Spleen (tissue), 11 donors: ENCODE measurements around the gene CACNA2D2. TPM values are rescaled to one million over a fixed set of nuclear protein-coding genes. Genes with fewer than 3 reads are reported as not detected.

Source experiments
- DNase-seq: peaks from one replicate; pipeline ENCODE4 v3.0.0-alpha.2; 2020
- H3K27ac ChIP-seq, 8 donors: fragments of 200-600 bp; sonication (generic) in 7 of 8; 1 replicate in 4 of 8; 2 replicates in 4 of 8; pipeline versions ENCODE4 v1.5.0 to v1.8.0; 2016 to 2021; ENCODE audit warnings: inconsistent platforms in 4 of 8, mild to moderate bottlenecking in 4 of 8, moderate library complexity in 1 of 8
- H3K27me3 ChIP-seq, 7 donors: fragments of 200-600 bp; sonication (generic) in 6 of 7; replicated peaks in 1 of 7; 1 replicate in 4 of 7; 2 replicates in 3 of 7; pipeline versions ENCODE4 v1.5.0 to v1.8.0; 2016 to 2021; ENCODE audit warnings: inconsistent platforms in 3 of 7, mild to moderate bottlenecking in 1 of 7
- H3K36me3 ChIP-seq, 6 donors: fragments of 200-600 bp; sonication (generic) in 5 of 6; 1 replicate in 4 of 6; 2 replicates in 2 of 6; pipeline versions ENCODE4 v1.5.0 to v1.8.0; 2016 to 2021; ENCODE audit warnings: inconsistent platforms in 2 of 6
- H3K4me1 ChIP-seq, 6 donors: fragments of 200-600 bp; sonication (generic) in 5 of 6; 1 replicate in 3 of 6; 2 replicates in 3 of 6; pipeline versions ENCODE4 v1.5.0 to v1.8.0; 2016 to 2021; ENCODE audit warnings: inconsistent platforms in 3 of 6
- H3K4me3 ChIP-seq, 8 donors: fragments of 200-600 bp; sonication (generic) in 7 of 8; 1 replicate in 4 of 8; 2 replicates in 4 of 8; pipeline versions ENCODE4 v1.5.0 to v1.8.0; 2016 to 2021; ENCODE audit warnings: inconsistent platforms in 4 of 8, mild to moderate bottlenecking in 4 of 8, moderate library complexity in 2 of 8
- H3K9me3 ChIP-seq, 8 donors: fragments of 200-600 bp; sonication (generic) in 7 of 8; 1 replicate in 4 of 8; 2 replicates in 4 of 8; pipeline versions ENCODE4 v1.5.0 to v1.8.0; 2016 to 2021; ENCODE audit warnings: inconsistent platforms in 4 of 8
- POLR2A ChIP-seq, 3 donors: fragments of 450-650 bp; IDR thresholded peaks; one replicate each; pipeline ENCODE4 v1.5.1; 2017; ENCODE audit warnings: antibody characterized with exemption in 3 of 3, mild to moderate bottlenecking in 1 of 3
- POLR2AphosphoS5 ChIP-seq, 3 donors: sonication (generic); formaldehyde crosslinking; IDR thresholded peaks; one replicate each; pipeline ENCODE4 v1.5.1; 2017; ENCODE audit warnings: antibody characterized with exemption in 3 of 3
- WGBS, 5 donors: extraction: QIAGEN DNeasy Blood & Tissue Kit in 3 of 5; methylation state at CpG; one replicate each; pipeline versions ENCODE4 v1.1.5 to v1.1.7; 2013 to 2018; 5-methylcytosine and 5-hydroxymethylcytosine counted together
- intact Hi-C: fragments of 100-400 bp; cut with DNase I; formaldehyde crosslinking; loops from one replicate; pipeline ENCODE4 v1.15.0; 2023; ENCODE audit warnings: low total_unique reads
- polyA plus RNA-seq, 3 donors: library from polyadenylated mRNA; stranded (reverse); fragments of 200-250 nt; gene quantifications; one replicate each; pipeline ENCODE4 v1.2.1, GENCODE V29; 2013
- total RNA-seq, 7 donors: library from RNA; depleted of rRNA in 3 of 7; stranded (reverse); fragments of >200 nt in 3 of 7; fragmentation: NEBNext Ultra II Directional in 4 of 7; extraction: Animal tissue kit (Norgen Biotek cat#: 25700) in 4 of 7; gene quantifications; one replicate each; pipeline versions ENCODE4 v1.1.0 to v1.2.1, GENCODE V29; 2016 to 2021
- TF ChIP-seq, protein P1 (sequence below), 11 experiments: fragments of 200-600 bp in 7 of 11; fragments of 450-650 bp in 4 of 11; sonication (generic) in 4 of 11; IDR thresholded peaks in 8 of 11; conservative IDR thresholded peaks in 3 of 11; 1 replicate in 7 of 11; 2 replicates in 4 of 11; pipeline versions ENCODE4 v1.4.0 to v1.8.0; 2016 to 2021; ENCODE audit warnings: antibody characterized with exemption in 11 of 11, inconsistent platforms in 4 of 11, mild to moderate bottlenecking in 1 of 11
- donor health status: healthy with polysubstance abuse.
- donor health status: DM: no; HTN: no; CAD: no; lungs with moderate emphysema.
- donor health status: DM: no; HTN: no; CAD: no.
- donor health status: Bipolar disorder and iron deficiency.
- donor health status: healthy.
- donor health status: DM: no; HTN: no; CAD: no.
- donor health status: DM: yes; HTN: yes; CAD: no.

The CACNA2D2 gene
- total and polyA plus RNA-seq, 10 donors, result 0.24 to 3.2 (median 1.2) TPM

DNA sequence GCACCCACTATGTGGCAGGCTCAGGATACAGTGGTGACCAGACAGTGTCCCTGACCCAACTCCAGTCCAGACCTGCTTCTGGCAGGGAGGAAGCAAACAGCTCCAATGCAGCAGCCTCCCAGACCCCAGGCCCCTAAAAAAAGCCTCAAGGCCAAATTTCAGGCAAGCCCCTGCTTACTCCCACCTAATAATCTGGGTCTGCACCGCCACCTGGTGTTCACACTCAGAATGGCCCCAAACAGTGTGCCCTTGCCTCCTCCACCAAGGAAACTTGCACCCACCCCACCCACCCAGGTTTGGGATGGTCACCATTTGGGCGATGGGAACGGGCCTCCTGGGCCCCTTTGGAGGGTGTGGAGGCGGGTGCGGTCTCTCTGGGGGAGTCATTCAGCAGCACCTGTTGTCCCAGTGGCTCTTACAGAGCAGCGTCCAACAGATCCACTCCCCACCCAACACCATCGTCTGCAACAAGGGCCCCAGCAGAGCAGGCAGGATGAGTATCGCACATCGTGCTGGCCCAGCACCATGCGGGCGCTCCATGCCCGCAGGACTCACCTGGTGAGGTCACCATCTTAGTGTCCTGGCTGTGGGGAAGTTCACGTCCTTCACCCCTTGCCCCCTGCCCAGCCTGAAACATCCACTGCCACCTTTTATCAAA, 46.8 kb upstream of the CACNA2D2 start:
- TF ChIP-seq POLR2A (IDR thresholded peaks at IDR 0.05) (no peak), POLR2AphosphoS5 (IDR thresholded peaks at IDR 0.05) (no peak)
- TF ChIP-seq, protein P1, sequence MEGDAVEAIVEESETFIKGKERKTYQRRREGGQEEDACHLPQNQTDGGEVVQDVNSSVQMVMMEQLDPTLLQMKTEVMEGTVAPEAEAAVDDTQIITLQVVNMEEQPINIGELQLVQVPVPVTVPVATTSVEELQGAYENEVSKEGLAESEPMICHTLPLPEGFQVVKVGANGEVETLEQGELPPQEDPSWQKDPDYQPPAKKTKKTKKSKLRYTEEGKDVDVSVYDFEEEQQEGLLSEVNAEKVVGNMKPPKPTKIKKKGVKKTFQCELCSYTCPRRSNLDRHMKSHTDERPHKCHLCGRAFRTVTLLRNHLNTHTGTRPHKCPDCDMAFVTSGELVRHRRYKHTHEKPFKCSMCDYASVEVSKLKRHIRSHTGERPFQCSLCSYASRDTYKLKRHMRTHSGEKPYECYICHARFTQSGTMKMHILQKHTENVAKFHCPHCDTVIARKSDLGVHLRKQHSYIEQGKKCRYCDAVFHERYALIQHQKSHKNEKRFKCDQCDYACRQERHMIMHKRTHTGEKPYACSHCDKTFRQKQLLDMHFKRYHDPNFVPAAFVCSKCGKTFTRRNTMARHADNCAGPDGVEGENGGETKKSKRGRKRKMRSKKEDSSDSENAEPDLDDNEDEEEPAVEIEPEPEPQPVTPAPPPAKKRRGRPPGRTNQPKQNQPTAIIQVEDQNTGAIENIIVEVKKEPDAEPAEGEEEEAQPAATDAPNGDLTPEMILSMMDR (IDR thresholded peaks at IDR 0.05 in 8 of 11, conservative IDR thresholded peaks at IDR 0.05 in 3 of 11), result peak in 9 of 11 experiments; percentile 57 to 92 (median 80)
- no peaks in the 10 kb centered on the region for H3K4me1 ChIP-seq
- no peaks in the 10 kb centered on the region for H3K27me3 ChIP-seq
- H3K36me3 ChIP-seq, result no peaks in the 10 kb centered on the region
- H3K9me3 ChIP-seq, result no peaks in the 10 kb centered on the region
- intact Hi-C loops, result no loop called here
- no peak overlapping the region for H3K4me3 ChIP-seq
- WGBS, 5 donors, result 47 to 56% (median 50%) methylated on average over 12 to 13 of the region's 13 CpGs
- H3K27ac ChIP-seq, result no peak overlapping the region
- no peak for DNase-seq

DNA sequence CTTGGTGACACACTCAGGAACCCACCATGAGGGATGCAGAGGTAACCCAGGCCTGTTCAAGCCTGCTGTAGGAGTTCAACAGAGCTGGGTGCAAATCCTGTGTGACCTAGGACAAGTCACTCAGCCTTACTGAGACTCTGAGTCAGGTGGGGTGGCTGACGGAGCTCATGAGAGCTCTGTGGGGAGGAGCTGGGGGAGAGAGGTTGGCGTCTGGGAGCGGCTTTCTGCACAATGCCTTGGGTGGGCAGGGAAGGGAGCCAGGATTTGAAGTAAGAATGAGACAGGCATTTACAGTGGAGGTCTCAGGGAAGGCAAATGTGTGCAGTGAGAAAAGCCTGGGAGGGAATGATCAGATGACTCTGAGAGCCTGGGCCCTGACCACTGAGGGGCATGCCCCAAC, 45.8 kb upstream of the CACNA2D2 start:
- TF ChIP-seq POLR2AphosphoS5 (IDR thresholded peaks at IDR 0.05), result no peak
- no peak for TF ChIP-seq POLR2A (IDR thresholded peaks at IDR 0.05)
- TF ChIP-seq, protein P1 (IDR thresholded peaks at IDR 0.05 in 8 of 11, conservative IDR thresholded peaks at IDR 0.05 in 3 of 11), result no peak
- WGBS, 5 donors, result 86 to 98% (median 91%) methylated on average over 3 of the region's 3 CpGs
- Histone ChIP-seq H3K4me3 (no peak overlapping the region), H3K27me3 (no peaks in the 10 kb centered on the region), H3K9me3 (no peaks in the 10 kb centered on the region), H3K27ac (no peak overlapping the region), H3K4me1 (no peaks in the 10 kb centered on the region), H3K36me3 (no peaks in the 10 kb centered on the region)
- intact Hi-C loops, result no loop called here
- DNase-seq, result no peak

DNA sequence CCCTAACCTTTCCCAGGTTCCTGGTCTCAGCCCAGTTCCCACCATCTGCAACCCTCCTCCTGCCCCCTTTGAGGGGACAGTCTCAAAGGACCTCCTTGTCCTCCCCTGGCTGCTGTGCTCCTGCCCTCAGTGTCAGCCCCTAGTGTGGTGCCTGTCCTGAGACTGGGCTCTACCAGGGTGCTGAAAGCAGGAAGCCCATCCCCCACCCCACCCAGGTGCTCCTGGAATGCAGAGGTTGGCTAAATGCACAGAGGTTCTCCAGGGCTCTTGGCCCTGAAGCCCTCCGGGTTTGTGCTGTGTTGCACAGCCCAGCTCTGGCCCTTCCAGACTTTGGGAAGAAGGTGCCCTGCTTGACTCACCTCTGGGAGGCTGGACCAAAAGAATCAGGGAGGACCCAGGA, 42.3 kb upstream of the CACNA2D2 start:
- H3K9me3 ChIP-seq, result no peaks in the 10 kb centered on the region
- DNase-seq, result no peak
- H3K4me3 ChIP-seq, result no peak overlapping the region
- H3K27me3 ChIP-seq, result peaks cover 0 to 3% (median 0%) of the 10 kb centered on the region in 7 donors
- intact Hi-C loops, result no loop called here
- TF ChIP-seq, protein P1 (IDR thresholded peaks at IDR 0.05 in 8 of 11, conservative IDR thresholded peaks at IDR 0.05 in 3 of 11), result no peak
- TF ChIP-seq POLR2AphosphoS5 (IDR thresholded peaks at IDR 0.05) (no peak), POLR2A (IDR thresholded peaks at IDR 0.05) (no peak)
- WGBS, 5 donors, result 75 to 100% (median 91%) methylated on average over 1 of the region's 1 CpG
- no peak overlapping the region for H3K27ac ChIP-seq
- no peaks in the 10 kb centered on the region for H3K4me1 ChIP-seq
- H3K36me3 ChIP-seq, result no peaks in the 10 kb centered on the region

DNA sequence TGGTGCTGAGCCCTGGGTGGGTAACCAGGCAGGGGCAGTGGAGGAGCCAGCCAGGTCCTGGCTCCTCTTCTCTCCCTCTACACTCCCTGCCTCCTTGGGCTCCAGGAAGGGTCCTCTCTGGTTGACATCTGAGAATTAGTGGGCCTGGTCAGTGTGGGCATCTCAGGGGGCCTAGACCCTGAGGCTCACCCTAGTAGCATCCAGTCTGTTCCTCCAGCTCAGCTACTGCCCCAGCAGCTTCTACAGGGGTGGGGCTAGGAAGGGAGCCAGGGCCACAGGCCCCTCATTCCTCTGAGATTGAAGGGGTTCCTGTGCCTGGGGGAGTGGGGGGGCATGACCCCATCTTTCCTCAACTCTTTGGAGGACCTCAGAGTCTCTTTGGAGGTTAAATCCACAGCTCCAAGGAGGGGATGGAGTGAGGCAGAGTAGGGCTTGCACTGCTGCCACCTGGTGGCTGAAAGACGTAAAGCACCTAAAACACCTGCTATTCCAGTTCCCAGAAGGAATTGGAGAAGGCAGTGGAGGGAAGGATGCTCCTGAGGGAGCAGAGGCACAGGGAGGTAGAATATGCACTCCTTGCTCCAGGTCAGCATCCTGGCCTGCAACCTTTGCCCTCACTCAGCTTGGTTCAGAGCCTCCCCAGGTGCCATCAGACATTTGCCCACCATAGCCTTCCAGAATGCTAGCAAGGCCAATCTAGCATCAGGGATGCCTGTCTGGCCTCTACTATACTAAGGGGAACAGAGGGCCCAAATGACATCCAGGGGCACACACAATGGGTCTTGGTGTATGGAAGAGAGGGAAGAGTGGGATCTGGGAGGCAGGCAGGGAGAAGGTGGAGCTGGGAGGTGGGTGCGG, 39.0 kb upstream of the CACNA2D2 start:
- DNase-seq, result peak; percentile 81
- TF ChIP-seq, protein P1 (IDR thresholded peaks at IDR 0.05 in 8 of 11, conservative IDR thresholded peaks at IDR 0.05 in 3 of 11), result peak; percentile 50 to 93 (median 86)
- no peak for TF ChIP-seq POLR2AphosphoS5 (IDR thresholded peaks at IDR 0.05)
- no peaks in the 10 kb centered on the region for H3K4me1 ChIP-seq
- H3K9me3 ChIP-seq, result no peaks in the 10 kb centered on the region
- 43 to 50% (median 50%) methylated on average over 2 of the region's 2 CpGs for WGBS, 5 donors
- H3K36me3 ChIP-seq, result no peaks in the 10 kb centered on the region
- intact Hi-C loops, result loop anchor here (2.0 to 5.0 kb wide), 2 partner anchors 105 to 196 kb away; no protein-coding TSS in a partner anchor
- H3K4me3 ChIP-seq, result no peak overlapping the region
- peaks cover 0 to 33% (median 0%) of the 10 kb centered on the region in 7 donors for H3K27me3 ChIP-seq
- no peak overlapping the region for H3K27ac ChIP-seq
